Common myeloid progenitor, CD34-positive (primary cell): ENCODE data around the gene FER.

Experiments
- CTCF ChIA-PET: fragments of 350-600 bp; sonication (Branson Sonifier 250); formaldehyde crosslinking; loops from one replicate; lab custom pipeline; 2021; ENCODE audit warnings: antibody characterized with exemption; lab: Charles Lee
- POLR2A ChIA-PET: fragments of 350-600 bp; sonication (Branson Sonifier 250); formaldehyde crosslinking; loops from one replicate; lab custom pipeline; 2021; ENCODE audit warnings: antibody characterized with exemption; lab: Charles Lee
- DNase-seq, 3 donors: peaks; one replicate each; pipeline versions ENCODE4 v3.0.0 to v3.0.0-alpha.2; 2013
- H3K27ac ChIP-seq, 2 experiments: 1 replicate in 1 of 2; 2 replicates in 1 of 2; pipeline ENCODE4 v1.7.0; 2013; ENCODE audit warnings: inconsistent platforms in 2 of 2, low read length in 2 of 2, mild to moderate bottlenecking in 2 of 2, low read depth in 1 of 2, moderate library complexity in 1 of 2; ENCODE audit not compliant: severe bottlenecking in 2 of 2, insufficient read depth in 1 of 2, poor library complexity in 1 of 2
- H3K27me3 ChIP-seq, 5 experiments: replicated peaks in 2 of 5; 1 replicate in 3 of 5; 2 replicates in 2 of 5; pipeline versions ENCODE4 v1.6.1 to v1.7.0; 2013; ENCODE audit warnings: low read length in 4 of 5, mild to moderate bottlenecking in 2 of 5, moderate library complexity in 2 of 5, inconsistent platforms in 1 of 5; ENCODE audit not compliant: insufficient read depth in 5 of 5, control insufficient read depth in 4 of 5
- H3K36me3 ChIP-seq, 4 experiments: 1 replicate in 2 of 4; 2 replicates in 2 of 4; pipeline versions ENCODE4 v1.6.1 to v1.7.0; 2013; ENCODE audit warnings: low read length in 3 of 4, control low read depth in 1 of 4, mild to moderate bottlenecking in 1 of 4; ENCODE audit not compliant: control insufficient read depth in 4 of 4, insufficient read depth in 4 of 4
- H3K4me1 ChIP-seq, 4 experiments: 1 replicate in 3 of 4; 2 replicates in 1 of 4; pipeline versions ENCODE4 v1.6.1 to v1.7.1; 2013; ENCODE audit warnings: low read length in 3 of 4, mild to moderate bottlenecking in 3 of 4, control low read depth in 1 of 4, inconsistent platforms in 1 of 4, moderate library complexity in 1 of 4; ENCODE audit not compliant: control insufficient read depth in 4 of 4, insufficient read depth in 4 of 4; ENCODE audit errors: control extremely low read depth in 1 of 4
- H3K4me3 ChIP-seq, 7 experiments: 1 replicate in 4 of 7; 2 replicates in 3 of 7; pipeline versions ENCODE4 v1.5.1 to v1.7.0; 2013; ENCODE audit warnings: mild to moderate bottlenecking in 7 of 7, low read length in 6 of 7, moderate library complexity in 6 of 7, inconsistent platforms in 2 of 7, low read depth in 2 of 7, control low read depth in 1 of 7; ENCODE audit not compliant: insufficient read depth in 4 of 7, control insufficient read depth in 1 of 7; ENCODE audit errors: extremely low read depth in 1 of 7
- H3K9me3 ChIP-seq, 5 experiments: 1 replicate in 4 of 5; 2 replicates in 1 of 5; pipeline versions ENCODE4 v1.6.1 to v1.7.1; 2013; ENCODE audit warnings: low read length in 4 of 5, mild to moderate bottlenecking in 2 of 5, inconsistent platforms in 1 of 5, low read depth in 1 of 5, moderate library complexity in 1 of 5; ENCODE audit not compliant: control insufficient read depth in 4 of 5, insufficient read depth in 2 of 5; ENCODE audit errors: control extremely low read depth in 1 of 5
- WGBS: methylation state at CpG from one replicate; pipeline ENCODE4 v1.1.5; 2013; ENCODE audit not compliant: insufficient coverage; 5-methylcytosine and 5-hydroxymethylcytosine counted together

The FER gene

DNA sequence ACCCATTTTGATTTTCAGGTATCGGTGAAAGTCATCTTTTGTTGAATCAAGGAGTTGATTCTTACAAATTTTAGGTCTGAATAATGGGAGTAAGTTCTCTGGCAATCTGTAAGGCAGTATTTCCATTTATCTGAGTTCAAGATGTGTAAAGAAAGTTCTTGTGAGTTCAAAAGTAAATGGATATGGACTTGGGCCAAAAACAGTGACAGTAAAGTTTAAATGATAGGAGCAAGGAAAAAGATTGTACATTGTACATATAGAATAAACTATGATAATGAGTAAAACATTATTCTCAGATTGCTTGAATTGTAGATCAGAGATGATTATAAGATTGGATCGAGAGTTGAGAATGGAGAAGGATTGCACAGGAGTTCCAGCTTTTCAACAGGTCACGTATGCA, 332.8 kb downstream of the FER start:
- no peak for DNase-seq
- Histone ChIP-seq H3K27ac (no peak overlapping the region), H3K27me3 (no peaks in the 10 kb centered on the region), H3K9me3 (no peaks in the 10 kb centered on the region), H3K4me1 (peaks cover 0 to 2% (median 0%) of the 10 kb centered on the region in 4 experiments), H3K36me3 (no peaks in the 10 kb centered on the region), H3K4me3 (no peak overlapping the region)
- POLR2A ChIA-PET, result no interaction called here
- no CpG with 5 or more reads among the region's 3 CpGs for WGBS
- CTCF ChIA-PET, result no interaction called here

DNA sequence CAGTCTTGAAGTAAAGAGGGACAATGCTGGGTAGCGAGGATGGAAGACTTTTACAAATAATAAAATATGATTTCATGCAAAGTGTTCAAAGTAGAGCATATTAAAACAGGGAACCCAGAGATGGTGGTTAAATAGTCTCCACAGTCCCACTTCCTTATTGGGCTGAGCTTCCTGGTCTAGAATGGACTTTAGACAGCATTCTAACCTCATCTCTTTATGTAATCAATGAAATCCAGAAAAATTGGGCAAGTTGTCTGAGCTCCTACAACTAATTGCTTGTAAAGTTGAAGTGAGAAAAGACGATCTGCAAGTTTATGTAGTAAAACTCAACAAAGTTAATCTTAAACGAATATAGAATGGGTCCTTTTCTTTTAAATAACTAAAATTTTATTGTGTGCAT, 333.2 kb downstream of the FER start:
- no peak for DNase-seq
- Histone ChIP-seq H3K27me3 (no peaks in the 10 kb centered on the region), H3K4me1 (peaks cover 0 to 2% (median 0%) of the 10 kb centered on the region in 4 experiments), H3K4me3 (no peak overlapping the region), H3K9me3 (no peaks in the 10 kb centered on the region), H3K36me3 (no peaks in the 10 kb centered on the region), H3K27ac (no peak overlapping the region)
- ChIA-PET POLR2A (no interaction called here), CTCF (no interaction called here)
- WGBS, result no CpG with 5 or more reads among the region's 3 CpGs

DNA sequence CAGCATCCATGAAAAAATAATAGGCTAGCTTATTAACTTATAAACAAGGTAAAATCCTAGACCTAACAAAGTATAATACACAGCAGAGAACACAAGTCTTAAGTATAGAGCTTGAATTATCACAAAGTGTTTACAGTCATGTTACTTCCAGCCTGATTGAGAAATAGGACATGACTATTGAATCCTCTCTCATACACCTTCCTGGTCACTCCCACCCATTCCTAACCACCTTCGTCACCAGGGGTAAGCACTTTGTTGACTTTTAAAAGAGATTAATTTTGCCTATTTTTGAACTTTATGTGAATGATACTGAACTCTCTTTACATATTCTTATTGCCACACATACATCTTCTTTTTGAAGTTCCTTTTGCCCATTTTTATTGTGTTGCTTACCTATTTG, 336.2 kb downstream of the FER start:
- no peaks in the 10 kb centered on the region for H3K27me3 ChIP-seq
- H3K36me3 ChIP-seq, result no peaks in the 10 kb centered on the region
- no peak overlapping the region for H3K4me3 ChIP-seq
- POLR2A ChIA-PET, result no interaction called here
- H3K9me3 ChIP-seq, result no peaks in the 10 kb centered on the region
- no peak for DNase-seq
- CTCF ChIA-PET, result no interaction called here
- WGBS, result no CpG with 5 or more reads among the region's 1 CpG
- peaks cover 0 to 2% (median 0%) of the 10 kb centered on the region in 4 experiments for H3K4me1 ChIP-seq
- H3K27ac ChIP-seq, result no peak overlapping the region

DNA sequence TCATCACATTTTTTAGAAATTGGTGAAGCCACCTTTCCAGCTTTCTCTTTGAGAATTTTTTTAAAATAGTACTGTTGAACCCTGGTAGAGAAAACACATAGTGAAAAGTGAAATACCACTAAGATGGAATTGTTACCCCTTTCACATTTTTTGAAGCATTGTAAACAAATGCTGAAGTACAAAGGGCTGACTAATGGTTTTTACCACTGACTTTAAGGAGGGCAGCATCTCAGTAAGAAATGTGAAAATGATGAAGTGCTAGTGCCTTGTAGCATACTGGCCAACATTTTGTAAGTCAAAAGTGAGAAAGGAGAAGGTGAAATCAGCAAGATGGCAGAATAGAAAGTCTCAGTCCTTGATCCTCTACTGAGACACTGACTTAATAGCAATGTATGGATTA, 341.5 kb downstream of the FER start:
- no peak for DNase-seq
- no peaks in the 10 kb centered on the region for H3K27me3 ChIP-seq
- no peaks in the 10 kb centered on the region for H3K9me3 ChIP-seq
- no peaks in the 10 kb centered on the region for H3K4me1 ChIP-seq
- no peak overlapping the region for H3K27ac ChIP-seq
- ChIA-PET CTCF (no interaction called here), POLR2A (no interaction called here)
- H3K4me3 ChIP-seq, result no peak overlapping the region
- peaks cover 0 to 3% (median 0%) of the 10 kb centered on the region in 4 experiments for H3K36me3 ChIP-seq

DNA sequence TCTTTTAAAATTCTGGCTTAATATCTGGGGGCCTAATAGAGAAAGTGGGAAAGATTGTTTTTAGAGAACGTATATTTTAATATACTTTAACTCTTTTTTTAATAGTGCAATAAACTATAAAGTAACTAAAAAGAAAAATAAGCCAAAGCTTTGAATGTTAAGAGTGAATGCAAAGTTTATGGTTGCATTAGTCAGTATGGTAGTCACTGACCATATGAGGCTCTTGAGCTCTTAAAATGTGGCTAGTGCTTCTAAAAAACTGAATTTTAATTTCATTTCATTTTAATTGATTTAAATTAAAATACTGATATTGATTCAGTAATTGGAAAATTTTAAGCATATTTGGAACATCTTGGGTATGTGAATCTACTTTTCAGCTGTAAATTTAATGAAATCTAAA, 351.4 kb downstream of the FER start:
- POLR2A ChIA-PET, result no interaction called here
- no peak for DNase-seq
- Histone ChIP-seq H3K4me3 (no peak overlapping the region), H3K27ac (no peak overlapping the region), H3K36me3 (no peaks in the 10 kb centered on the region), H3K4me1 (no peaks in the 10 kb centered on the region), H3K9me3 (no peaks in the 10 kb centered on the region), H3K27me3 (no peaks in the 10 kb centered on the region)
- WGBS, result no CpG with 5 or more reads among the region's 1 CpG
- CTCF ChIA-PET, result no interaction called here

DNA sequence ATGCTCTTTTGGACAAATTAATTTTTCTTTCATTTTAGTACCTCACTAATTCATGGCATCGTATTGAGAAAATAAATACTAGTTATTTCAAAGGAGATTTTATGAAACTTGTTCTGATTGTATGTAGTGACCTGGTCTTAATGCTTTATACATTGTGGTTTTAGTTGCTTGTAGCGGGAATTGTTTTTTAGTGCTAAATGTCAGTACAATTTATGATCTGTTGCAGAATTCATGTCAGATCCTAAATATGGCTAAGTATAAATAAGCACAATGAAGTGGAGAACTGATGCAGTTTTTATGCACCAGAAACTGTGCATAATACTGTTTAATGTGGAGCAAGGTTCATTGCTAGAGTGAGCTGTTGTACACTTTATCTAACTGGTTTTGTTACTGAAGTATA, 353.3 kb downstream of the FER start:
- ChIA-PET CTCF (no interaction called here), POLR2A (no interaction called here)
- H3K9me3 ChIP-seq, result no peaks in the 10 kb centered on the region
- H3K27me3 ChIP-seq, result no peaks in the 10 kb centered on the region
- DNase-seq, result no peak
- H3K4me1 ChIP-seq, result no peaks in the 10 kb centered on the region
- H3K4me3 ChIP-seq, result no peak overlapping the region
- no peak overlapping the region for H3K27ac ChIP-seq
- WGBS, result no CpG with 5 or more reads among the region's 2 CpGs
- H3K36me3 ChIP-seq, result no peaks in the 10 kb centered on the region

DNA sequence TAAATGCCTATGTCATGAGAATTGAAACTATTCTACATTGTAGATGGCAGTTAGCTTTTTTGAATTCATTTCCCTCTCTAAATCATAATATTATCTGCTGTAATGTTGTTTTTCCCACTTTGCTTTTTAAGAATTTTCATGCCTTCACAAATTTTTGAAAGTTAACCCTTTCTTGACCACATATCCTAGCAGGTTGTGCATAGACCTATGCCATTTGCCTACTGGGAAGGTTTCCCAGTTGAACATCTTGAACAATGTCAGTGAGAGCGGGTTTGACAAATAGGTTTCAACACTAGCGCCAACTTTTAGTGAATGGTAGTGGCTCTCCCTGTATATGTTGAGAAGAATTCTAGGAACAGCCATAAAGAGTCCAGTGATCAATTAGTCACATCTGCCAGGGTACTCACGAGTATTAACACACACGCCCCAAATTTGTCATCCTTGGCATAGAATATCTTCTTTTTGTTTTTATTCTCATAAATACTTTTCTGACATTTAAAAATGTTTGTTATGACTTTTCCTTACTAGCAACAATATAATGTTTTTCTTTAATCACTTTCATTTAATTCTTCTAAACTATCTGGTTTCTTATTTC, 354.5 kb downstream of the FER start:
- DNase-seq, result no peak
- POLR2A ChIA-PET, result no interaction called here
- Histone ChIP-seq H3K4me1 (no peaks in the 10 kb centered on the region), H3K27ac (no peak overlapping the region), H3K27me3 (no peaks in the 10 kb centered on the region), H3K36me3 (no peaks in the 10 kb centered on the region), H3K9me3 (no peaks in the 10 kb centered on the region), H3K4me3 (no peak overlapping the region)
- 88% methylated on average over 2 of the region's 4 CpGs for WGBS
- CTCF ChIA-PET, result no interaction called here
